Stimulated activated CD8-positive, alpha-beta memory T cell treated with anti-CD3 and anti-CD28 coated beads, Interleukin-7, amount 100 ng/mL, for 24 hours (primary cell): Measurements from ENCODE around the gene GRIK3.

ENCODE experiments used
- DNase-seq: peaks from one replicate; pipeline ENCODE4 v3.0.0-alpha.2; 2020; ENCODE audit warnings: low read depth

Gene GRIK3

GRCh38 chr1:37015713-37016112 is 18.6 kb downstream of the GRIK3 start:
- no peak for DNase-seq

DNA sequence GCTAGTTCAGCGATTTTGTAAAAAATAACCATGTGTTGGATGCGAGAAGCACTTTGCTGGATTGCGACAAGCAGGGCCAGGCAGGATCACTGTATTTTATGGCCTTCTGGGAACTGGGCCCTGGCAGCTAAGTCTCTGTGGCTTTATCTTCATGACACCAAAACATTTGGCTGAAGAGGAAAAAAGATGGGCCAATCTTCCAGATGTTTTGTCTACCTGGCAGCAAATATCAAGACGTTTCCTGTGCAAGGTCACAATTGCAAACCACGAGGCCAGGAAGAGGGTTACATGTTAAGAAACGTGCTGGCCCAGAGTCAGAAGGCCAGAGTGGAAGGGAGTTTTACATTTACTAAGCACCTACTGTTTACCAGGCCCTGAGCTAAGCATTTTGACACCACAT is 22.1 kb downstream of the GRIK3 start:
- no peak for DNase-seq

GRCh38 chr1:37010011-37010410 is 24.3 kb downstream of the GRIK3 start:
- no peak for DNase-seq

- no peak for DNase-seq
Observed at GRCh38 chr1:37009521-37009920, 24.8 kb downstream of the GRIK3 start.

- DNase-seq: no peak
Observed at GRCh38 chr1:37006132-37006868, 28.0 kb downstream of the GRIK3 start.

DNA sequence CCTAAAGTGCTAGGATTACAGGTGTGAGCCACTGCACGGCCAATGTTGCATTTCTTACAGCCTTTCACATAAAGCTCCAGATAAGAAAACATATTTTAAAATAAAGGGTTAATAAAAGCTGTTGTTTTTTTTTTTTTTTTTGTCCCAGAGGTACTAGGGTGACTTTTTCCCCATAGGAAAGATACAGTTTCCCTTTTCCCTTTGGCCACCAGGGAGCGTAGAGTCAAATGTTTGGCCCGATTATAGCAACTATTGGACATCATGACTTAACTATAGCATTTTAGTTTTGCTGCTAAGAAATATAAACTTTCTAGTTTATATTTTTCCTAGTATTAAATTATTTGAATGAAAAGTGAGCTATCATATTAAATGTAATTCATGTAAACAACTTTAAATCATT is 31.4 kb downstream of the GRIK3 start:
- no peak for DNase-seq

DNA sequence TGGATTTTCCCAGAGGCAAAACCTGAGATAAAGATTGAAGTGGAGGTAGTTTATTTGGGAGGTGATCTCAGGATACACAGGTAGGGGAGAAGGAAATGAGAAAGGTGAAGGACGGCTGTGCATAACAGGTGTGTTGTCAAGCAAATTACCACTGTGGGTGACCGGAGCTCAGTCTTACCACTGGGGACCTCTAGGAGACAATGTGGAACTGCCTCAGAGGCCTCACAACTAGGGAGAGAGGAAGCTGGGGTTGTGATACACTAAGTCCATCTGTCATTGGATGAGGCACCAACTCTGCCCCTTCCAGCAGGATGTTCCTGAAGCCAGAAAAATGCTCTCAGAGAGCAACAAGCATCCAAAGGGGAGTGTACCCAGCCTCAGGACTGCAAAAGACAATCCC is 32.6 kb downstream of the GRIK3 start:
- no peak for DNase-seq

GRCh38 chr1:36996106-36996505 is 38.2 kb downstream of the GRIK3 start:
- no peak for DNase-seq

DNA sequence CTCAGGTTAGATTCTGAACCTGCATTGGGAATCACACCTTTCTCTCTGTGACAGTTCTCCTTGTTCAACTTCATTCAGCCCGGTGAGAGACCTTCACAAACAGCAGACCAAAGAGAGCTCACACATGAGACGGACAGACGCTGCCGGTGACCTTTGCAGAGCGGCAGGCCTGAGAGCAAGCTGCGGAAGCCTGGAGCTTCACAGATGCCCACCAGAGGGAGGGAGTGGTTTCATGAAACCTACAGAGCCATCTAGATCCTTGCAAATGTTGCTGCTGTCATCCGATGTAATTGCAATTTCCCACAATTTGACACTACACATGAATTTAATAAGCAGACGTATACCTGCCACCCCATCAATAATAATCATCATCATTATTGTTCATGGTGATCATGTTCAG is 39.4 kb downstream of the GRIK3 start:
- DNase-seq: no peak

GRCh38 chr1:36994294-36994693 is 40.0 kb downstream of the GRIK3 start:
- DNase-seq: no peak

GRCh38 chr1:36992139-36992943 is 42.0 kb downstream of the GRIK3 start:
- no peak for DNase-seq

- DNase-seq: no peak
Observed at GRCh38 chr1:36991551-36991950, 42.8 kb downstream of the GRIK3 start.

DNA sequence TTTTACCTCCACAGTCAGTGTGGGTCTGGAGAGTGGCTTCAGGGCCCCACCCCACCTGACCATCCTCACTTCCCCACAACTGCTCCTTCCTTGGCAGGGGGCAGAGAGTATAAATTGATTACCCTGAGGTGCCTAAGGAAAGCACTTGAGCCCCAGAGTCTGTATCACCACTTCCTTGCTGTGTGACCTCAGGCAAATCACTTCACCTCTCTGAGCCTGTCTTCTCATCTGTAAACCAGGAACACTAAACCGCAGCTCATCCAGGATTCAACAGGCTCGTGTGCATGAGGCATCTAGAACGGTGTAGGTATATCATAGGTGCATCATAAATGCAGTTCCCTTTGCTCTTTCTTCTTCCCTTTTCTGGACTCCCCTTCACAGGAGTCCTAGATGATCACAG is 43.4 kb downstream of the GRIK3 start:
- DNase-seq: no peak

DNA sequence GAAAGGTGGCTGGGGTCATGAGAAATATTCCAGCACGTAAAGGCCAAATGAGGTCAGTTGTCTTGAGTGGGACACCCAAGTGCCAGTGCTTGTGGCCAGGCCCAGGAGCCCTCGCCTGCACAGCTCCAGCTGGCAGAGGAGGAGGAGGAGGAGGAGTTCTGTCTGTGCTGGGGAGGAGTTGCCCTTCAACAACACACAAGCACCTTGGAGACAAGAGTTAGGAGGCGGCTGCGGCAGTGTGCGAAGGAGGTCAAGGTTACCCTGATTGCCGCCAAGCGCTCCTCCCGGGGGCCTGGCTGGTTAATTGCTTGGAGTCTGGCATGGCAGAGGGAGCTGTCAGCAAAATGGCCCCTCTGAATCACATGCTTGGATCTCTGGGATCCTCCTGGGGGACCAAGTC is 45.1 kb downstream of the GRIK3 start:
- DNase-seq: no peak

DNA sequence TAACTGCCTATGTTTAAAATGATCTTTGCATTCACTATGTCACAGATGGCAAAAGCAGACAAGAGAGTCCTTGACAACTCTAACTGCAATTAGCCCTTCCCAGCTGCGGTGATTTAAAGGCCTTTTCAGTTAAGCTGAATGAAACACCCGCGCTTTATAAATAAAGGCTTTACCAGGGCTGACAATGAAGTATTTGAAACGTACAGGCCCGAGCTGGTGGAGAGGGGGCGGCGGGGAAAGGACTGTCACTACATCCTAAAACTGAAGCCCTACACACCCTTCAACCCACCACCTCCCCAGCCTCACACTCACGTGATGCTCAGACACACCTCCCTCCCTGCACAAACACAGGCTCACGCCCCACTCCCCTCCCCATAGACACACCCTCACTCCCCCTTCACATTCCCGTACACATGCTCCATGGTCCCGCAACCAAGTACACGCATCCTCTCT is 45.5 kb downstream of the GRIK3 start:
- no peak for DNase-seq

GRCh38 chr1:36988321-36988720 is 46.0 kb downstream of the GRIK3 start:
- DNase-seq: no peak

DNA sequence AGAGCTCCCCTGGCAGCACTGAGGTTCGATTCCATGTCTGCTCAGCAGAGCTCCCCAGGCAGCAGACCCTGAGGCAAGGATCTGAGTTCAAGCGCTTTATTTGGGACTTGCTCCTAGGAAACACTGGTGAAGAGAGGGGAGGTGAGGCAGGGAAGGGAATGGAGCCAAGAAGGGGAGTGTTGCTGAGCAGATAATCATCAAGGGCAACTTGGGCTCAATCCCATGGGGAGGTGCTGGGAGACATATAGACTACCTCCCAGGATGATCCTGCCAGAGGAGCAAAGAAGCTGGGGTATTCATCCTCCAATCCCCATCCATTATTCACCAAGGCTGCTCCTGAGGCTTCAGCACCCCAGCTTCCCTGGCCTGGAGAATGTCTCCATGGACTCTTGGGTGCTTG is 47.0 kb downstream of the GRIK3 start:
- no peak for DNase-seq

- no peak for DNase-seq
Observed at GRCh38 chr1:36986241-36986985, 47.9 kb downstream of the GRIK3 start.

DNA sequence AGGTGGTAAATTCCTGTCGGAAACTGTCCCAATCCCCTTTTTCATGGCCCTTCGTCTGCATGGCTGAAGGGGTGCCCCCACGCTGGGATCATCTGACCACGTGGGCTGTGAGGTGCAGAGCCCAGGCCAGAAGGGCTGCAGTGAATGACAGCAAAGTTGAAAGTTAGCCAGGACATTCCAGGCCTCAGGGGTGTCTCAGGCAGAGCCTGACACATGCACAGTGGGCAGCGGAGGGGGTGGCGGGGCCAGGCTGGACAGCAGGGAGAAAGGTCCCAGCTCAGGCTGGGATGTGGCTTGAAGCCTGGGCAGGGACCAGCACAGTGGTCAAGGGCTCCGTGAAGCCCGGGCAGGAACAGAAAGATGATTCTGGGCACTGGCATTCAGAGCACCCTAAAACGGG is 49.6 kb downstream of the GRIK3 start:
- DNase-seq: no peak

- no peak for DNase-seq
Observed at GRCh38 chr1:36984026-36984425, 50.3 kb downstream of the GRIK3 start.

DNA sequence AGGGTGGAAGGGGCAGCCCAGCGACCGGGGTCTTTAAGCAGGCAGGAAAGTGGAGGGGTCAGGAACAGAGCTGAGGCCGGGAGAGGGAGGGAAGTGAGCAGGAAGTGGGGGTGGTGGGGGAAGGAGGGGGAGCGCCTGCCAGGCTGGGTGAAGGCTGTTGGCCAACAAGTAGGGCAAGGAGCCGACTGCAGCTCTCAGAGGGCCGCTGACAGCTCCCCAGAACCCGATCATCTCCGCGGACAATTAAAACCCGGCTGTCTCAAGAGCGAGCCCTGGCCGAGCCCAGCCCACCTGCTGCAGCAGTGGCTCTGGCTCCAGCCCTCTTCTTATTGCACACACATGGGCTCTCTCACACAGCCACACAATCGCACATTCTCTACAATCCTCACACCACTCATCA is 51.6 kb downstream of the GRIK3 start:
- DNase-seq: no peak

GRCh38 chr1:36981771-36982622 is 52.3 kb downstream of the GRIK3 start:
- DNase-seq: no peak
